SK-N-SH treated with all-trans-retinoic acid at 6 μM for 48 hours (cell line): ENCODE measurements around the gene CRCP.

Experiments
- ATAC-seq: fragments of 200-7000 bp; cut with Tn5 transposase; 3 replicates; pipeline ENCODE4 v1.9.1; 2020; ENCODE audit warnings: mild to moderate bottlenecking, moderate library complexity
- ARNTL ChIP-seq: fragments of 450-650 bp; formaldehyde crosslinking; IDR thresholded peaks from 2 replicates; pipeline ENCODE4 v1.5.0; 2020; ENCODE audit warnings: low read depth, mild to moderate bottlenecking, moderate library complexity, borderline replicate concordance
- BACH2 ChIP-seq: fragments of 250-450 bp; sonication (Bioruptor Pico); IDR thresholded peaks from 2 replicates; pipeline ENCODE4 v1.9.0; 2021; ENCODE audit warnings: mild to moderate bottlenecking, borderline replicate concordance
- CSDC2 ChIP-seq: fragments of 250-450 bp; sonication (Bioruptor Pico); IDR thresholded peaks from 2 replicates; pipeline ENCODE4 v1.5.0; 2020; ENCODE audit warnings: mild to moderate bottlenecking, moderate library complexity
- ESRRG ChIP-seq: fragments of 250-450 bp; sonication (Bioruptor Pico); IDR thresholded peaks from 2 replicates; pipeline ENCODE4 v1.6.1; 2021; ENCODE audit warnings: mild to moderate bottlenecking
- GLIS3 ChIP-seq: fragments of 250-450 bp; sonication (Bioruptor Pico); IDR thresholded peaks from 2 replicates; pipeline ENCODE4 v1.5.0; 2020; ENCODE audit warnings: mild to moderate bottlenecking, moderate library complexity
- ISL1 ChIP-seq: fragments of 250-450 bp; sonication (Bioruptor Pico); IDR thresholded peaks from 2 replicates; pipeline ENCODE4 v2.1.2; 2022; ENCODE audit warnings: mild to moderate bottlenecking, moderate library complexity
- OSR1 ChIP-seq: fragments of 250-450 bp; sonication (Bioruptor Pico); IDR thresholded peaks from 2 replicates; pipeline ENCODE4 v1.8.0; 2022; ENCODE audit warnings: moderate library complexity, mild to moderate bottlenecking, inconsistent platforms
- PATZ1 ChIP-seq: fragments of 250-450 bp; sonication (Bioruptor Pico); IDR thresholded peaks from 2 replicates; pipeline ENCODE4 v1.8.0; 2020; ENCODE audit warnings: mild to moderate bottlenecking, moderate library complexity, borderline replicate concordance
- POU6F1 ChIP-seq: fragments of 250-450 bp; sonication (Bioruptor Pico); IDR thresholded peaks from 2 replicates; pipeline ENCODE4 v1.8.0; 2021; ENCODE audit warnings: low read depth, mild to moderate bottlenecking, moderate library complexity, borderline replicate concordance
- RARB ChIP-seq: fragments of 250-450 bp; sonication (Bioruptor Pico); IDR thresholded peaks from 2 replicates; pipeline ENCODE4 v1.8.0; 2021; ENCODE audit warnings: mild to moderate bottlenecking, moderate library complexity
- SNAI2 ChIP-seq: fragments of 250-450 bp; sonication (Bioruptor Pico); IDR thresholded peaks from 2 replicates; pipeline ENCODE4 v1.5.0; 2020; ENCODE audit warnings: mild to moderate bottlenecking, moderate library complexity
- TCF4 ChIP-seq: fragments of 250-450 bp; sonication (Bioruptor Pico); IDR thresholded peaks from 2 replicates; pipeline ENCODE4 v1.8.0; 2021; ENCODE audit warnings: mild to moderate bottlenecking, moderate library complexity, borderline replicate concordance
- TOX ChIP-seq: fragments of 250-450 bp; sonication (Bioruptor Pico); IDR thresholded peaks from 2 replicates; pipeline ENCODE4 v1.8.0; 2021; ENCODE audit warnings: mild to moderate bottlenecking, moderate library complexity, borderline replicate concordance
- ZC3H10 ChIP-seq: fragments of 250-450 bp; sonication (Bioruptor Pico); IDR thresholded peaks from 2 replicates; pipeline ENCODE4 v1.5.1; 2021; ENCODE audit warnings: mild to moderate bottlenecking, moderate library complexity
- ZFP3 ChIP-seq: fragments of 250-450 bp; sonication (Bioruptor Pico); IDR thresholded peaks from 2 replicates; pipeline ENCODE4 v1.5.0; 2020; ENCODE audit warnings: mild to moderate bottlenecking, moderate library complexity
- ZFP30 ChIP-seq: fragments of 450-650 bp; formaldehyde crosslinking; IDR thresholded peaks from 2 replicates; pipeline ENCODE4 v1.5.0; 2022; ENCODE audit warnings: mild to moderate bottlenecking, moderate library complexity
- ZNF565 ChIP-seq: fragments of 450-650 bp; formaldehyde crosslinking; conservative IDR thresholded peaks from 2 replicates; pipeline ENCODE4 v1.5.0; 2020; ENCODE audit warnings: low read depth, mild to moderate bottlenecking, moderate library complexity
- ZNF70 ChIP-seq: fragments of 450-650 bp; formaldehyde crosslinking; IDR thresholded peaks from 2 replicates; pipeline ENCODE4 v1.5.0; 2020; ENCODE audit warnings: mild to moderate bottlenecking, moderate library complexity
- ZNF8 ChIP-seq: fragments of 450-650 bp; formaldehyde crosslinking; IDR thresholded peaks from 2 replicates; pipeline ENCODE4 v1.5.0; 2020; ENCODE audit warnings: mild to moderate bottlenecking, moderate library complexity
- TF ChIP-seq, protein P1 (sequence below): fragments of 250-450 bp; sonication (Bioruptor Pico); IDR thresholded peaks from 2 replicates; pipeline ENCODE4 v1.5.0; 2020; ENCODE audit warnings: mild to moderate bottlenecking, moderate library complexity
- TF ChIP-seq, protein P2 (sequence below): fragments of 250-450 bp; sonication (Bioruptor Pico); IDR thresholded peaks from 2 replicates; pipeline ENCODE4 v1.5.1; 2021; ENCODE audit warnings: mild to moderate bottlenecking, moderate library complexity
- TF ChIP-seq, protein P3 (sequence below): fragments of 250-450 bp; sonication (Bioruptor Pico); IDR thresholded peaks from 2 replicates; pipeline ENCODE4 v1.5.1; 2020; ENCODE audit warnings: low read depth, mild to moderate bottlenecking, moderate library complexity

CRCP gene

DNA sequence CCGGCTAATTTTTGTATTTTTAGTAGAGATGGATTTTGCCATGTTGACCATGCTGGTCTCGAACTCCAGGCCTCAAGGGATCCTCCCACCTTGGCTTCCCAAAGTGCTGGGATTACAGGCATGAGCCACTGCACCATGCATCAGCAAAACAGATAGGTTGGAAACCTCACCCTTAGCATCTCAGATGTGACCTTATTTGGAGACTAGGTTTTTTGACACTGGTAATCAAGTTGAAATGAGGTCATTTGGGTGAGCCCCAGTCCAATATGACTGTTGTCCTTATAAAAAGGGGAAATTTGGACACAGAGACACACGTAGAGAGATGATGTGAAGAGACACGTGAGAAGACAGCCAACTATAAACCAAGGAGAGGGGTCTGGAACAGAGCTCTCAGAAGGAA is 48.0 kb downstream of the CRCP start:
- TF ChIP-seq ZFP3 (CRISPR knock-in tag) (no peak), ZNF70 (no peak)
- ATAC-seq = no peak

- TF ChIP-seq POU6F1 (CRISPR knock-in tag) = no peak
- no peak for TF ChIP-seq ZNF8 (CRISPR knock-in tag)
- no peak for TF ChIP-seq CSDC2 (CRISPR knock-in tag)
- TF ChIP-seq, protein P1, sequence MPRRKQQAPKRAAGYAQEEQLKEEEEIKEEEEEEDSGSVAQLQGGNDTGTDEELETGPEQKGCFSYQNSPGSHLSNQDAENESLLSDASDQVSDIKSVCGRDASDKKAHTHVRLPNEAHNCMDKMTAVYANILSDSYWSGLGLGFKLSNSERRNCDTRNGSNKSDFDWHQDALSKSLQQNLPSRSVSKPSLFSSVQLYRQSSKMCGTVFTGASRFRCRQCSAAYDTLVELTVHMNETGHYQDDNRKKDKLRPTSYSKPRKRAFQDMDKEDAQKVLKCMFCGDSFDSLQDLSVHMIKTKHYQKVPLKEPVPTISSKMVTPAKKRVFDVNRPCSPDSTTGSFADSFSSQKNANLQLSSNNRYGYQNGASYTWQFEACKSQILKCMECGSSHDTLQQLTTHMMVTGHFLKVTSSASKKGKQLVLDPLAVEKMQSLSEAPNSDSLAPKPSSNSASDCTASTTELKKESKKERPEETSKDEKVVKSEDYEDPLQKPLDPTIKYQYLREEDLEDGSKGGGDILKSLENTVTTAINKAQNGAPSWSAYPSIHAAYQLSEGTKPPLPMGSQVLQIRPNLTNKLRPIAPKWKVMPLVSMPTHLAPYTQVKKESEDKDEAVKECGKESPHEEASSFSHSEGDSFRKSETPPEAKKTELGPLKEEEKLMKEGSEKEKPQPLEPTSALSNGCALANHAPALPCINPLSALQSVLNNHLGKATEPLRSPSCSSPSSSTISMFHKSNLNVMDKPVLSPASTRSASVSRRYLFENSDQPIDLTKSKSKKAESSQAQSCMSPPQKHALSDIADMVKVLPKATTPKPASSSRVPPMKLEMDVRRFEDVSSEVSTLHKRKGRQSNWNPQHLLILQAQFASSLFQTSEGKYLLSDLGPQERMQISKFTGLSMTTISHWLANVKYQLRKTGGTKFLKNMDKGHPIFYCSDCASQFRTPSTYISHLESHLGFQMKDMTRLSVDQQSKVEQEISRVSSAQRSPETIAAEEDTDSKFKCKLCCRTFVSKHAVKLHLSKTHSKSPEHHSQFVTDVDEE (CRISPR knock-in tag) = no peak
- no peak for TF ChIP-seq RARB (CRISPR knock-in tag)
- TF ChIP-seq OSR1 (CRISPR knock-in tag) = no peak
- TF ChIP-seq PATZ1 (CRISPR knock-in tag) = no peak
- no peak for TF ChIP-seq TCF4 (CRISPR knock-in tag)
- TF ChIP-seq GLIS3 (CRISPR knock-in tag) = no peak
- no peak for TF ChIP-seq ISL1 (CRISPR knock-in tag)
- no peak for TF ChIP-seq ARNTL (CRISPR knock-in tag)
- no peak for TF ChIP-seq ZNF70
- no peak for TF ChIP-seq SNAI2 (CRISPR knock-in tag)
- no peak for TF ChIP-seq ZFP3 (CRISPR knock-in tag)
- no peak for TF ChIP-seq BACH2 (CRISPR knock-in tag)
- no peak for TF ChIP-seq TOX (CRISPR knock-in tag)
- no peak for TF ChIP-seq ZFP30
- no peak for TF ChIP-seq ZNF565 (CRISPR knock-in tag)
- TF ChIP-seq, protein P2, sequence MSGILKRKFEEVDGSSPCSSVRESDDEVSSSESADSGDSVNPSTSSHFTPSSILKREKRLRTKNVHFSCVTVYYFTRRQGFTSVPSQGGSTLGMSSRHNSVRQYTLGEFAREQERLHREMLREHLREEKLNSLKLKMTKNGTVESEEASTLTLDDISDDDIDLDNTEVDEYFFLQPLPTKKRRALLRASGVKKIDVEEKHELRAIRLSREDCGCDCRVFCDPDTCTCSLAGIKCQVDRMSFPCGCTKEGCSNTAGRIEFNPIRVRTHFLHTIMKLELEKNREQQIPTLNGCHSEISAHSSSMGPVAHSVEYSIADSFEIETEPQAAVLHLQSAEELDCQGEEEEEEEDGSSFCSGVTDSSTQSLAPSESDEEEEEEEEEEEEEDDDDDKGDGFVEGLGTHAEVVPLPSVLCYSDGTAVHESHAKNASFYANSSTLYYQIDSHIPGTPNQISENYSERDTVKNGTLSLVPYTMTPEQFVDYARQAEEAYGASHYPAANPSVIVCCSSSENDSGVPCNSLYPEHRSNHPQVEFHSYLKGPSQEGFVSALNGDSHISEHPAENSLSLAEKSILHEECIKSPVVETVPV = no peak
- no peak for ATAC-seq
Observed at GRCh38 chr7:66163186-66163610, 48.6 kb downstream of the CRCP start.

DNA sequence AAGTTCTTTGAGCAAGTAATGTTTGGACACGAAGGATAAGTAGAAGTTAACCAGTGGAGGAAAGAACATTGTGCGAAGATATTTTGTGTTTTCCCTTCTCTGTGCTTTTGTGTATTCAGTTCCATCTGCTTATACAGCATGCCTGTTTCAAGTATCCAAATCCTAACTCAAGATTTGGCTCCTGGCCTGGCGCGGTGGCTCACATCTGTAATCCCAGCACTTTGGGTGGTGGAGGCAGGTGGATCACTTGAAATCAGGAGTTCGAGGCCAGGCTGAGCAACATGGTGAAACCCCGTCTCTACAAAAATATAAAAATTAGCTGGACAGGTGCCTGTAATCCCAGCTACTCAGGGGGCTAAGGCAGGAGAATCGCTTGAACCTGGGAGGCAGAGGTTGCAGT is 49.7 kb downstream of the CRCP start:
- TF ChIP-seq ISL1 (CRISPR knock-in tag) (no peak), ZFP3 (CRISPR knock-in tag) (no peak), ESRRG (no peak), ZNF70 (no peak), OSR1 (CRISPR knock-in tag) (no peak), GLIS3 (CRISPR knock-in tag) (no peak), ZNF565 (CRISPR knock-in tag) (no peak), ZNF8 (CRISPR knock-in tag) (no peak), RARB (CRISPR knock-in tag) (no peak), ARNTL (CRISPR knock-in tag) (no peak), ZC3H10 (CRISPR knock-in tag) (no peak), TCF4 (CRISPR knock-in tag) (no peak), CSDC2 (CRISPR knock-in tag) (no peak), ZFP30 (no peak)
- TF ChIP-seq, protein P2 = no peak
- TF ChIP-seq, protein P1 (CRISPR knock-in tag) = no peak
- TF ChIP-seq, protein P3, sequence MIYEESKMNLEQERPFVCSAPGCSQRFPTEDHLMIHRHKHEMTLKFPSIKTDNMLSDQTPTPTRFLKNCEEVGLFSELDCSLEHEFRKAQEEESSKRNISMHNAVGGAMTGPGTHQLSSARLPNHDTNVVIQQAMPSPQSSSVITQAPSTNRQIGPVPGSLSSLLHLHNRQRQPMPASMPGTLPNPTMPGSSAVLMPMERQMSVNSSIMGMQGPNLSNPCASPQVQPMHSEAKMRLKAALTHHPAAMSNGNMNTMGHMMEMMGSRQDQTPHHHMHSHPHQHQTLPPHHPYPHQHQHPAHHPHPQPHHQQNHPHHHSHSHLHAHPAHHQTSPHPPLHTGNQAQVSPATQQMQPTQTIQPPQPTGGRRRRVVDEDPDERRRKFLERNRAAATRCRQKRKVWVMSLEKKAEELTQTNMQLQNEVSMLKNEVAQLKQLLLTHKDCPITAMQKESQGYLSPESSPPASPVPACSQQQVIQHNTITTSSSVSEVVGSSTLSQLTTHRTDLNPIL = no peak
- no peak for ATAC-seq
